MCF 10A (cell line): ENCODE measurements around the gene BHMT2. TPM values are rescaled to one million over a fixed set of nuclear protein-coding genes. Genes with fewer than 3 reads are reported as not detected.
A peak's percentile ranks its signal among the peaks of the same experiment; 100 is the strongest.

Experiments
- BruUV-seq: library from RNA; stranded (reverse); fragments of 400-500 nt; replicated peaks from 2 replicates; lab custom pipeline; 2021; lab: Mats Ljungman, UMichigan
- CTCF ChIA-PET: fragments of 300-600 bp; sonication (Branson Sonifier 250); formaldehyde crosslinking; extraction: SDS; loops from one replicate; lab custom pipeline; 2021; ENCODE audit warnings: antibody characterized with exemption, inconsistent platforms; lab: Yijun Ruan, JAX
- POLR2A ChIA-PET: fragments of 300-600, 350-650 bp; sonication (Branson Sonifier 250); formaldehyde crosslinking; extraction: SDS; loops from one replicate; lab custom pipeline; 2020; ENCODE audit warnings: antibody characterized with exemption, inconsistent platforms; lab: Yijun Ruan, JAX
- DNase-seq: peaks from one replicate; pipeline ENCODE4 v3.0.0-alpha.2; 2018; ENCODE audit not compliant: unreplicated experiment
- H3K27ac Mint-ChIP-seq: one replicate; pipeline ENCODE4 v1.8.0; 2022; ENCODE audit warnings: mild to moderate bottlenecking, low read depth, mixed read lengths; ENCODE audit not compliant: unreplicated experiment
- H3K27me3 Mint-ChIP-seq: one replicate; pipeline ENCODE4 v1.8.0; 2022; ENCODE audit warnings: mixed read lengths; ENCODE audit not compliant: insufficient read depth, unreplicated experiment
- H3K36me3 Mint-ChIP-seq: one replicate; pipeline ENCODE4 v1.8.0; 2022; ENCODE audit warnings: mild to moderate bottlenecking, moderate library complexity, mixed read lengths; ENCODE audit not compliant: insufficient read depth, unreplicated experiment
- H3K4me1 Mint-ChIP-seq: one replicate; pipeline ENCODE4 v1.8.0; 2022; ENCODE audit warnings: mixed read lengths; ENCODE audit not compliant: insufficient read depth, unreplicated experiment
- H3K4me3 Mint-ChIP-seq: one replicate; pipeline ENCODE4 v1.8.0; 2022; ENCODE audit warnings: mild to moderate bottlenecking, moderate library complexity, mixed read lengths; ENCODE audit not compliant: unreplicated experiment
- H3K9me3 Mint-ChIP-seq: one replicate; pipeline ENCODE4 v1.8.0; 2022; ENCODE audit warnings: mixed read lengths; ENCODE audit not compliant: unreplicated experiment
- intact Hi-C: fragments of 100-400 bp; cut with micrococcal nuclease; formaldehyde crosslinking; loops from 2 replicates; pipeline ENCODE4 v1.14.1; 2022
- total RNA-seq: library from RNA; stranded (reverse); gene quantifications from 2 replicates; pipeline ENCODE4 v1.2.3, GENCODE V29; 2022
- TF ChIP-seq, protein P1 (sequence below): fragments of 200-600 bp; IDR thresholded peaks from one replicate; pipeline ENCODE4 v1.8.0; 2022; ENCODE audit warnings: antibody characterized with exemption, mild to moderate bottlenecking; ENCODE audit not compliant: unreplicated experiment

BHMT2 gene
- total RNA-seq, 1 experiment from 2014 or later: not detected

GRCh38 chr5:79056847-79057246 lies 12.7 kb upstream of the BHMT2 start:
- Mint-ChIP-seq H3K36me3 (no peaks in the 10 kb centered on the region), H3K4me1 (no peaks in the 10 kb centered on the region), H3K27me3 (no peaks in the 10 kb centered on the region), H3K4me3 (no peak overlapping the region), H3K27ac (no peak overlapping the region), H3K9me3 (no peaks in the 10 kb centered on the region)
- no TSS peak for BruUV-seq
- TF ChIP-seq, protein P1, sequence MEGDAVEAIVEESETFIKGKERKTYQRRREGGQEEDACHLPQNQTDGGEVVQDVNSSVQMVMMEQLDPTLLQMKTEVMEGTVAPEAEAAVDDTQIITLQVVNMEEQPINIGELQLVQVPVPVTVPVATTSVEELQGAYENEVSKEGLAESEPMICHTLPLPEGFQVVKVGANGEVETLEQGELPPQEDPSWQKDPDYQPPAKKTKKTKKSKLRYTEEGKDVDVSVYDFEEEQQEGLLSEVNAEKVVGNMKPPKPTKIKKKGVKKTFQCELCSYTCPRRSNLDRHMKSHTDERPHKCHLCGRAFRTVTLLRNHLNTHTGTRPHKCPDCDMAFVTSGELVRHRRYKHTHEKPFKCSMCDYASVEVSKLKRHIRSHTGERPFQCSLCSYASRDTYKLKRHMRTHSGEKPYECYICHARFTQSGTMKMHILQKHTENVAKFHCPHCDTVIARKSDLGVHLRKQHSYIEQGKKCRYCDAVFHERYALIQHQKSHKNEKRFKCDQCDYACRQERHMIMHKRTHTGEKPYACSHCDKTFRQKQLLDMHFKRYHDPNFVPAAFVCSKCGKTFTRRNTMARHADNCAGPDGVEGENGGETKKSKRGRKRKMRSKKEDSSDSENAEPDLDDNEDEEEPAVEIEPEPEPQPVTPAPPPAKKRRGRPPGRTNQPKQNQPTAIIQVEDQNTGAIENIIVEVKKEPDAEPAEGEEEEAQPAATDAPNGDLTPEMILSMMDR: no peak
- no peak for DNase-seq
- intact Hi-C loops: no loop called here
- CTCF ChIA-PET: interaction anchor here (0.6 to 1.4 kb wide), 4 partner anchors 9 to 35 kb away, joined by 3 to 5 read pairs (median 3); no protein-coding TSS in a partner anchor
- POLR2A ChIA-PET: interaction anchor here (0.7 kb wide), 1 partner anchor 76 kb away, joined by 3 read pairs; no protein-coding TSS in a partner anchor

DNA sequence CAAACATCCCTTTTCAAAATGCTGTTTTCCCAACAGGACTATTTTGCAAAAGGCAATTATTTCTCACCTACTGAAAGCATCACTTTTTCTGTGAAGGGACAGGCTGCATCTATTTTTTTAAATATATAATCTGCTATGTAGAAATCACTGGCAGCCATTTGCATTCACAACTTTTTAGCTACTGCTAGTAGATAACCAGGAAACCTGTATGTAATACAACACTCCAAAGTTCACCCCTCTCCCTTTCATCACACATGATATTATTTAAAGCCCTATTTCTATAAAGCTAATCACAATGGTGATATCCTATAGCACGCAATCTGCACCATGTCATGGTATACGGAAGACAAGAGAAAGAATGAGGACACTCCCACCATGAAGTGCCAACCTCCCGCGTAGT lies 9.9 kb upstream of the BHMT2 start:
- Mint-ChIP-seq H3K9me3 (no peaks in the 10 kb centered on the region), H3K4me3 (no peak overlapping the region), H3K36me3 (no peaks in the 10 kb centered on the region), H3K27ac (no peak overlapping the region), H3K27me3 (no peaks in the 10 kb centered on the region), H3K4me1 (no peaks in the 10 kb centered on the region)
- no peak for DNase-seq
- POLR2A ChIA-PET: interaction anchor here (1.7 kb wide), 1 partner anchor 11 kb away, joined by 4 read pairs; no protein-coding TSS in a partner anchor
- TF ChIP-seq, protein P1: no peak
- BruUV-seq: no TSS peak
- intact Hi-C loops: no loop called here
- CTCF ChIA-PET: interaction anchor here (0.6 to 1.4 kb wide), 4 partner anchors 35 to 159 kb away, joined by 3 to 9 read pairs (median 4); no protein-coding TSS in a partner anchor

DNA sequence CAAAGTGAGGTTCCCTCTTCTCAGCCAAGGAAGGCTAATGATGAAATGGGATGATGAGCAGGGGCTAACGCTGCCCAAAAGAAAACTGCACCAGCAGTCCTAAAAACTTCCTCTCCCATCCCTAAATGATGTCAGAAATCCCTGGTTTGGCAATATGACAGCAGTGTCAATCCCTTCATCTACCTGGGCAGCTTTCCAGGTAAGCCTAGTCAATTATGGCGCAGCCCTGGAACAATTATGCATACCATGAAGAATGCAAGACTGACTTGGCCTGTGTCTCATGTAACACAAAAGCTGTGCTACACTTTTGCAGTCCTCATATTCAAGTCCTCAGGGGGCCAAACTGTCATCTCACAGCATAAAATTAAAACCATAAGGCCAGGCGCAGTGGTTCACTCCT lies 7.1 kb upstream of the BHMT2 start:
- H3K9me3 Mint-ChIP-seq: no peaks in the 10 kb centered on the region
- TF ChIP-seq, protein P1: no peak
- H3K27me3 Mint-ChIP-seq: no peaks in the 10 kb centered on the region
- H3K36me3 Mint-ChIP-seq: no peaks in the 10 kb centered on the region
- intact Hi-C loops: no loop called here
- no peaks in the 10 kb centered on the region for H3K4me1 Mint-ChIP-seq
- no TSS peak for BruUV-seq
- CTCF ChIA-PET: interaction anchor here (0.5 to 0.6 kb wide), 2 partner anchors 23 to 138 kb away, joined by 3 to 4 read pairs; no protein-coding TSS in a partner anchor
- peak; percentile 68 for DNase-seq
- H3K27ac Mint-ChIP-seq: no peak overlapping the region
- POLR2A ChIA-PET: no interaction called here
- no peak overlapping the region for H3K4me3 Mint-ChIP-seq

- no peak overlapping the region for H3K4me3 Mint-ChIP-seq
- peaks cover 9% of the 10 kb centered on the region for H3K4me1 Mint-ChIP-seq
- H3K9me3 Mint-ChIP-seq: peaks cover 4% of the 10 kb centered on the region
- H3K36me3 Mint-ChIP-seq: no peaks in the 10 kb centered on the region
- intact Hi-C loops: no loop called here
- BruUV-seq: no TSS peak
- H3K27me3 Mint-ChIP-seq: no peaks in the 10 kb centered on the region
- ChIA-PET CTCF (interaction anchor here (1.1 to 2.6 kb wide), 2 partner anchors 45 to 63 kb away, joined by 3 to 9 read pairs; no protein-coding TSS in a partner anchor), POLR2A (interaction anchor here (0.5 kb wide), 1 partner anchor 30 kb away, joined by 3 read pairs; no protein-coding TSS in a partner anchor)
- no peak for DNase-seq
- TF ChIP-seq, protein P1: no peak
- H3K27ac Mint-ChIP-seq: no peak overlapping the region
Observed at GRCh38 chr5:79070350-79070667, 742 bp downstream of the BHMT2 start.
